ENCODE measurements around the gene FLT4.

DNA sequence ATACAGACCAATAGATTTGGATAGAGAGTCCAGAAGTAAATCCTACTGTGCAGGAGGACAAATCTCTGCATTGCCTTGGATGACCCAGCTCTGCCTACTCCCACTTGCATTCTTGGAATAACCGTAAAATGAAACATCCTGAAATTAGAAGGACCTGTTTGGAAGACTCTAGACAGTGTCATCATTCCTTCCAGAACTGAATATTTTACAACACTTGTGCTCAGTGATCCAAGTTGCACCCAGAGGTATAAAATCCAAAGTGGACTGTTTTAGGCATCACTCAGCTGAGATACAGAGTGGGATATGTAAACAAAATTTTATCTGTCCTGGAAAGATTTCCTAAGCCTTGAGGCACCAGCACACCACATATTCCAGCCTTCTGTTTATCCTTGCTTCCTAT is 46.7 kb upstream of the FLT4 start:
- TF ChIP-seq POLR2A (IDR thresholded peaks at IDR 0.05) = no peak
- no peak for TF ChIP-seq CTCF (IDR thresholded peaks at IDR 0.05)
